SK-N-SH (cell line): ENCODE data around the gene IGDCC3. TPM values are rescaled to one million over a fixed set of nuclear protein-coding genes. Genes with fewer than 3 reads are reported as not detected.

Source experiments
- CTCF ChIA-PET: fragments of 300-600, 350-600 bp; formaldehyde crosslinking; extraction: SDS; loops from one replicate; lab custom pipeline; 2021; lab: Yijun Ruan, JAX
- POLR2A ChIA-PET: fragments of 350-600 bp; sonication (Branson Sonifier 250); formaldehyde crosslinking; extraction: SDS; loops from one replicate; lab custom pipeline; 2020; ENCODE audit warnings: antibody characterized with exemption, inconsistent platforms; lab: Yijun Ruan, JAX
- DNase-seq: peaks from one replicate; pipeline ENCODE4 v3.0.0; 2012
- H2AFZ ChIP-seq: fragments of 200-600 bp; sonication (generic); 2 replicates; pipeline ENCODE4 v1.8.1; 2016; ENCODE audit warnings: antibody characterized with exemption, mild to moderate bottlenecking, low read depth
- H3F3A ChIP-seq: fragments of 200-600 bp; sonication (generic); replicated peaks from 2 replicates; pipeline ENCODE3; 2016; ENCODE audit warnings: antibody characterized with exemption, mild to moderate bottlenecking; ENCODE audit not compliant: insufficient read depth
- H3K27ac ChIP-seq, 2 experiments: fragments of 200-500 bp in 1 of 2; fragments of 200-600 bp in 1 of 2; sonication (Bioruptor generic) in 1 of 2; sonication (generic), shearing (Covaris generic) in 1 of 2; 2 replicates each; pipeline versions ENCODE4 v1.5.1 to v1.6.1; 2014 to 2016; ENCODE audit warnings: low read depth in 2 of 2, inconsistent platforms in 1 of 2, low read length in 1 of 2, mild to moderate bottlenecking in 1 of 2, mixed read lengths in 1 of 2
- H3K27me3 ChIP-seq: fragments of 200-600 bp; sonication (generic), shearing (Covaris generic); 2 replicates; pipeline ENCODE4 v1.6.1; 2016; ENCODE audit warnings: mixed run types; ENCODE audit not compliant: insufficient read depth
- H3K36me3 ChIP-seq, 2 experiments: fragments of 200-500 bp in 1 of 2; fragments of 200-600 bp in 1 of 2; sonication (Bioruptor generic) in 1 of 2; sonication (generic) in 1 of 2; replicated peaks in 1 of 2; 2 replicates each; pipeline versions ENCODE3 to v1.5.1; 2014 to 2016; ENCODE audit warnings: low read length in 1 of 2, mild to moderate bottlenecking in 1 of 2; ENCODE audit not compliant: insufficient read depth in 2 of 2, control insufficient read depth in 1 of 2
- H3K4me1 ChIP-seq, 2 experiments: fragments of 200-500 bp in 1 of 2; fragments of 200-600 bp in 1 of 2; sonication (Bioruptor generic) in 1 of 2; sonication (generic), shearing (Covaris generic) in 1 of 2; 2 replicates each; pipeline versions ENCODE4 v1.5.1 to v1.6.1; 2014 to 2016; ENCODE audit warnings: low read depth in 1 of 2, low read length in 1 of 2, mixed run types in 1 of 2; ENCODE audit not compliant: insufficient read depth in 2 of 2, control insufficient read depth in 1 of 2
- H3K4me2 ChIP-seq: fragments of 200-600 bp; sonication (generic), shearing (Covaris generic); 2 replicates; pipeline ENCODE4 v1.6.1; 2017; ENCODE audit warnings: mixed run types
- H3K4me3 ChIP-seq, 2 experiments: fragments of 200-500 bp in 1 of 2; fragments of 200-600 bp in 1 of 2; sonication (Bioruptor generic) in 1 of 2; sonication (generic), shearing (Covaris generic) in 1 of 2; 2 replicates each; pipeline versions ENCODE4 v1.5.1 to v1.8.1; 2014 to 2016; ENCODE audit warnings: low read depth in 2 of 2, inconsistent platforms in 1 of 2, low read length in 1 of 2, mild to moderate bottlenecking in 1 of 2, mixed read lengths in 1 of 2, moderate library complexity in 1 of 2
- H3K79me2 ChIP-seq: fragments of 200-600 bp; sonication (generic); 2 replicates; pipeline ENCODE4 v1.8.1; 2017; ENCODE audit warnings: mild to moderate bottlenecking; ENCODE audit not compliant: insufficient read depth
- H3K9ac ChIP-seq: fragments of 200-600 bp; sonication (generic); 2 replicates; pipeline ENCODE4 v1.6.1; 2017; ENCODE audit warnings: mixed run types
- H3K9me2 ChIP-seq: fragments of 200-600 bp; sonication (generic); 2 replicates; pipeline ENCODE4 v1.6.1; 2017; ENCODE audit warnings: mixed run types
- H3K9me3 ChIP-seq: fragments of 200-600 bp; sonication (generic); 2 replicates; pipeline ENCODE4 v1.6.1; 2017; ENCODE audit warnings: mixed run types, mild to moderate bottlenecking, moderate library complexity
- H4K20me1 ChIP-seq: fragments of 200-600 bp; sonication (generic); 2 replicates; pipeline ENCODE4 v1.6.1; 2017; ENCODE audit warnings: mild to moderate bottlenecking, mixed run types; ENCODE audit not compliant: insufficient read depth
- CHD2 ChIP-seq: fragments of 150-350 bp; IDR thresholded peaks from 2 replicates; pipeline ENCODE4 v1.6.1; 2018; ENCODE audit warnings: low read length; ENCODE audit not compliant: partially characterized antibody
- ELF1 ChIP-seq: IDR thresholded peaks from 2 replicates; pipeline ENCODE4 v1.4.0; 2012
- EP300 ChIP-seq, 2 experiments: IDR thresholded peaks; 2 replicates each; pipeline versions ENCODE4 v1.4.0 to v1.6.1; 2012; ENCODE audit warnings: borderline replicate concordance in 1 of 2, low read depth in 1 of 2, low read length in 1 of 2
- EZH2phosphoT487 ChIP-seq: fragments of 200-600 bp; sonication (generic); IDR thresholded peaks from 2 replicates; pipeline ENCODE4 v1.6.1; 2017; ENCODE audit warnings: low read depth, mixed run types, mild to moderate bottlenecking, antibody characterized with exemption, moderate library complexity, borderline replicate concordance
- FOXJ3 ChIP-seq: sonication (generic); formaldehyde crosslinking; IDR thresholded peaks from 2 replicates; pipeline ENCODE4 v1.5.1; 2020; ENCODE audit warnings: mild to moderate bottlenecking, missing genetic modification reagents
- MEF2A ChIP-seq: IDR thresholded peaks from 2 replicates; pipeline ENCODE4 v1.4.0; 2012; ENCODE audit warnings: low read depth, borderline replicate concordance
- MXI1 ChIP-seq: IDR thresholded peaks from 2 replicates; pipeline ENCODE4 v1.6.1; 2012; ENCODE audit warnings: mild to moderate bottlenecking, low read depth, low read length, improper control_type of control experiment
- NFIC ChIP-seq: IDR thresholded peaks from 2 replicates; pipeline ENCODE4 v1.4.0; 2012; ENCODE audit warnings: borderline replicate concordance
- NRF1 ChIP-seq: IDR thresholded peaks from 2 replicates; pipeline ENCODE4 v1.6.1; 2012; ENCODE audit warnings: low read depth, mild to moderate bottlenecking, low read length
- POLR2AphosphoS5 ChIP-seq: IDR thresholded peaks from 2 replicates; pipeline ENCODE4 v1.6.1; 2012; ENCODE audit warnings: low read depth, low read length
- TCF12 ChIP-seq: IDR thresholded peaks from 2 replicates; pipeline ENCODE4 v1.4.0; 2012
- TEAD4 ChIP-seq: IDR thresholded peaks from 2 replicates; pipeline ENCODE4 v1.4.0; 2012; ENCODE audit warnings: mild to moderate bottlenecking, borderline replicate concordance; ENCODE audit not compliant: insufficient read depth
- WGBS: methylation state at CpG from one replicate; pipeline ENCODE4 v1.1.6; 2017; ENCODE audit warnings: low lambda C conversion rate; 5-methylcytosine and 5-hydroxymethylcytosine counted together
- polyA plus RNA-seq, 3 experiments: library from polyadenylated mRNA; depleted of rRNA; stranded (reverse); fragments of >200 nt; gene quantifications; 2 replicates each; pipeline ENCODE4 v1.2.3, GENCODE V29; 2012
- TF ChIP-seq, protein P1 (sequence below): IDR thresholded peaks from 2 replicates; pipeline ENCODE4 v1.6.1; 2012; ENCODE audit warnings: mild to moderate bottlenecking, low read depth, low read length, moderate library complexity
- TF ChIP-seq, protein P2 (sequence below): IDR thresholded peaks from 2 replicates; pipeline ENCODE4 v1.4.0; 2012; ENCODE audit warnings: low read depth
- TF ChIP-seq, protein P3 (sequence below): fragments of 150-350 bp; IDR thresholded peaks from 2 replicates; pipeline ENCODE4 v1.6.1; 2016; ENCODE audit warnings: mild to moderate bottlenecking, low read depth, low read length
- TF ChIP-seq, protein P4 (sequence below): IDR thresholded peaks from 2 replicates; pipeline ENCODE4 v1.4.0; 2012; ENCODE audit warnings: low read depth, borderline replicate concordance
- TF ChIP-seq, protein P5 (sequence below): fragments of 200-600 bp; sonication (generic); IDR thresholded peaks from 2 replicates; pipeline ENCODE4 v1.6.1; 2017; ENCODE audit warnings: antibody characterized with exemption, mild to moderate bottlenecking, moderate library complexity
- TF ChIP-seq, protein P6 (sequence below): fragments of 150-350 bp; IDR thresholded peaks from 2 replicates; pipeline ENCODE4 v1.6.1; 2017; ENCODE audit warnings: antibody characterized with exemption, low read length, low read depth, borderline replicate concordance

The IGDCC3 gene
- polyA plus RNA-seq, 1 of the 3 experiments (the other 2 are of a cell fraction): 0.43 TPM

DNA sequence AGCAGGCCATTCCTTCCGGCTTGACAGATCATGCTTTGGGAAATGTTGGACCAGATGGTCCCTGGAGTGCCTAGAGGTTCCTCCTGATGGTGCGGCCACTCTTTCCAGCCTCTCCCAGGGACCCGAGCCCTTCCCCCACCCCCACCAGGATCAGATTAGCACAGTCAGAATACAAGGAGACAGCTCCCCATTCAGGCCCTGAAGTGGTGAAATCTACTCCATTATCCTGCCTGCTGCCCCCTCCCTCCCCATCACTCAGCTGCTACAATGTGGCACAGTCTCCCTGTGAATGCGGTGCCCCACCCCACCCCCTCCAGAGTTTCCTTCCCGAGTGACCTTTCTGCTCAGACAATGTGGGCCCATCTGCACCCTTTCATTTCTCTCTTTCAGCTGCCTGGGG is 43.9 kb downstream of the IGDCC3 start (continued):
- TF ChIP-seq MXI1: no peak

DNA sequence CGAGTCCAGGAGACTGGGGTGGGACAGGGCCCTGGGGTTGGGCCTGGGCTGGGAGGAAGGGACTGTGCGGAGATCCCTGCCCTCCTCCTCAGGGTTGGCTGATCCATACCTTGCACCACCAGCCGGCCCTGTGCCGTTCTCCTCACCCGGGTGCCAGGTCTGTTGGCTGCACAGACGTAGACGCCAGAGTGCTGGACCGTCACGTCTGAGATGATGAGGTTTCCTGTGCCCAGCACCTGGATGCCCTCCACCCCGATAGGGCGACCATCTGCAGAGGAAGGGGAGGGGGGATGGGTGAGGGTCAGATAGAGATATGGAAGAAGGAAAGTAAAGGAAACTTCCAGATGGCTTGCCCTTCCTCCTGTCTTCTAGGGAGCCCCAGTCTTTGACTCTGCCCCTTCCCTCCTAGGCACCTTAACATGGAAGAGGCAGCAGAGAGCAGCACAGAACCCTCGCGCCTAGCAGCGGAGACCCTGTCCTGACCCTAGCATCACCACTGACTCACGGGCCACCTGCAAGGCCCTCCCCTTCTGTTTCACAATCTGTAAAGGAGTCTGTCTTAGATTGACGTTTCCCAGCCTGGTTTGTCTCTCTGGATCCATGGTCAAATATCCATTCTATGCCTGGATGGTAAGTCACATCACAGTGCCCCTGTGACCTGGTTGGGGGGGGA is 44.5 kb downstream of the IGDCC3 start:
- H3K27ac ChIP-seq: no peak overlapping the region
- no peaks in the 10 kb centered on the region for H3K27me3 ChIP-seq
- no peaks in the 10 kb centered on the region for H3K79me2 ChIP-seq
- H3K4me3 ChIP-seq: no peak overlapping the region
- H3K9me2 ChIP-seq: no peaks in the 10 kb centered on the region
- no peaks in the 10 kb centered on the region for H3F3A ChIP-seq
- H3K4me2 ChIP-seq: no peak overlapping the region
- TF ChIP-seq MEF2A (no peak), EZH2phosphoT487 (no peak), POLR2AphosphoS5 (no peak), ELF1 (no peak), NFIC (no peak), FOXJ3 (CRISPR knock-in tag) (no peak), TCF12 (no peak), EP300 (IDR thresholded peaks at IDR 0.05; ENCODE audit: borderline replicate concordance in 1 of 2, low read depth in 1 of 2, low read length in 1 of 2) (no peak), MXI1 (no peak), CHD2 (no peak), TEAD4 (no peak), NRF1 (no peak)
- TF ChIP-seq, protein P1, sequence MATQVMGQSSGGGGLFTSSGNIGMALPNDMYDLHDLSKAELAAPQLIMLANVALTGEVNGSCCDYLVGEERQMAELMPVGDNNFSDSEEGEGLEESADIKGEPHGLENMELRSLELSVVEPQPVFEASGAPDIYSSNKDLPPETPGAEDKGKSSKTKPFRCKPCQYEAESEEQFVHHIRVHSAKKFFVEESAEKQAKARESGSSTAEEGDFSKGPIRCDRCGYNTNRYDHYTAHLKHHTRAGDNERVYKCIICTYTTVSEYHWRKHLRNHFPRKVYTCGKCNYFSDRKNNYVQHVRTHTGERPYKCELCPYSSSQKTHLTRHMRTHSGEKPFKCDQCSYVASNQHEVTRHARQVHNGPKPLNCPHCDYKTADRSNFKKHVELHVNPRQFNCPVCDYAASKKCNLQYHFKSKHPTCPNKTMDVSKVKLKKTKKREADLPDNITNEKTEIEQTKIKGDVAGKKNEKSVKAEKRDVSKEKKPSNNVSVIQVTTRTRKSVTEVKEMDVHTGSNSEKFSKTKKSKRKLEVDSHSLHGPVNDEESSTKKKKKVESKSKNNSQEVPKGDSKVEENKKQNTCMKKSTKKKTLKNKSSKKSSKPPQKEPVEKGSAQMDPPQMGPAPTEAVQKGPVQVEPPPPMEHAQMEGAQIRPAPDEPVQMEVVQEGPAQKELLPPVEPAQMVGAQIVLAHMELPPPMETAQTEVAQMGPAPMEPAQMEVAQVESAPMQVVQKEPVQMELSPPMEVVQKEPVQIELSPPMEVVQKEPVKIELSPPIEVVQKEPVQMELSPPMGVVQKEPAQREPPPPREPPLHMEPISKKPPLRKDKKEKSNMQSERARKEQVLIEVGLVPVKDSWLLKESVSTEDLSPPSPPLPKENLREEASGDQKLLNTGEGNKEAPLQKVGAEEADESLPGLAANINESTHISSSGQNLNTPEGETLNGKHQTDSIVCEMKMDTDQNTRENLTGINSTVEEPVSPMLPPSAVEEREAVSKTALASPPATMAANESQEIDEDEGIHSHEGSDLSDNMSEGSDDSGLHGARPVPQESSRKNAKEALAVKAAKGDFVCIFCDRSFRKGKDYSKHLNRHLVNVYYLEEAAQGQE: no peak
- TF ChIP-seq, protein P2, sequence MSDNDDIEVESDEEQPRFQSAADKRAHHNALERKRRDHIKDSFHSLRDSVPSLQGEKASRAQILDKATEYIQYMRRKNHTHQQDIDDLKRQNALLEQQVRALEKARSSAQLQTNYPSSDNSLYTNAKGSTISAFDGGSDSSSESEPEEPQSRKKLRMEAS: no peak
- TF ChIP-seq, protein P3, sequence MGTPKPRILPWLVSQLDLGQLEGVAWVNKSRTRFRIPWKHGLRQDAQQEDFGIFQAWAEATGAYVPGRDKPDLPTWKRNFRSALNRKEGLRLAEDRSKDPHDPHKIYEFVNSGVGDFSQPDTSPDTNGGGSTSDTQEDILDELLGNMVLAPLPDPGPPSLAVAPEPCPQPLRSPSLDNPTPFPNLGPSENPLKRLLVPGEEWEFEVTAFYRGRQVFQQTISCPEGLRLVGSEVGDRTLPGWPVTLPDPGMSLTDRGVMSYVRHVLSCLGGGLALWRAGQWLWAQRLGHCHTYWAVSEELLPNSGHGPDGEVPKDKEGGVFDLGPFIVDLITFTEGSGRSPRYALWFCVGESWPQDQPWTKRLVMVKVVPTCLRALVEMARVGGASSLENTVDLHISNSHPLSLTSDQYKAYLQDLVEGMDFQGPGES: no peak
- TF ChIP-seq, protein P4, sequence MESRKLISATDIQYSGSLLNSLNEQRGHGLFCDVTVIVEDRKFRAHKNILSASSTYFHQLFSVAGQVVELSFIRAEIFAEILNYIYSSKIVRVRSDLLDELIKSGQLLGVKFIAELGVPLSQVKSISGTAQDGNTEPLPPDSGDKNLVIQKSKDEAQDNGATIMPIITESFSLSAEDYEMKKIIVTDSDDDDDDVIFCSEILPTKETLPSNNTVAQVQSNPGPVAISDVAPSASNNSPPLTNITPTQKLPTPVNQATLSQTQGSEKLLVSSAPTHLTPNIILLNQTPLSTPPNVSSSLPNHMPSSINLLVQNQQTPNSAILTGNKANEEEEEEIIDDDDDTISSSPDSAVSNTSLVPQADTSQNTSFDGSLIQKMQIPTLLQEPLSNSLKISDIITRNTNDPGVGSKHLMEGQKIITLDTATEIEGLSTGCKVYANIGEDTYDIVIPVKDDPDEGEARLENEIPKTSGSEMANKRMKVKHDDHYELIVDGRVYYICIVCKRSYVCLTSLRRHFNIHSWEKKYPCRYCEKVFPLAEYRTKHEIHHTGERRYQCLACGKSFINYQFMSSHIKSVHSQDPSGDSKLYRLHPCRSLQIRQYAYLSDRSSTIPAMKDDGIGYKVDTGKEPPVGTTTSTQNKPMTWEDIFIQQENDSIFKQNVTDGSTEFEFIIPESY: no peak
- TF ChIP-seq, protein P5, sequence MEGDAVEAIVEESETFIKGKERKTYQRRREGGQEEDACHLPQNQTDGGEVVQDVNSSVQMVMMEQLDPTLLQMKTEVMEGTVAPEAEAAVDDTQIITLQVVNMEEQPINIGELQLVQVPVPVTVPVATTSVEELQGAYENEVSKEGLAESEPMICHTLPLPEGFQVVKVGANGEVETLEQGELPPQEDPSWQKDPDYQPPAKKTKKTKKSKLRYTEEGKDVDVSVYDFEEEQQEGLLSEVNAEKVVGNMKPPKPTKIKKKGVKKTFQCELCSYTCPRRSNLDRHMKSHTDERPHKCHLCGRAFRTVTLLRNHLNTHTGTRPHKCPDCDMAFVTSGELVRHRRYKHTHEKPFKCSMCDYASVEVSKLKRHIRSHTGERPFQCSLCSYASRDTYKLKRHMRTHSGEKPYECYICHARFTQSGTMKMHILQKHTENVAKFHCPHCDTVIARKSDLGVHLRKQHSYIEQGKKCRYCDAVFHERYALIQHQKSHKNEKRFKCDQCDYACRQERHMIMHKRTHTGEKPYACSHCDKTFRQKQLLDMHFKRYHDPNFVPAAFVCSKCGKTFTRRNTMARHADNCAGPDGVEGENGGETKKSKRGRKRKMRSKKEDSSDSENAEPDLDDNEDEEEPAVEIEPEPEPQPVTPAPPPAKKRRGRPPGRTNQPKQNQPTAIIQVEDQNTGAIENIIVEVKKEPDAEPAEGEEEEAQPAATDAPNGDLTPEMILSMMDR: no peak
- TF ChIP-seq, protein P6, sequence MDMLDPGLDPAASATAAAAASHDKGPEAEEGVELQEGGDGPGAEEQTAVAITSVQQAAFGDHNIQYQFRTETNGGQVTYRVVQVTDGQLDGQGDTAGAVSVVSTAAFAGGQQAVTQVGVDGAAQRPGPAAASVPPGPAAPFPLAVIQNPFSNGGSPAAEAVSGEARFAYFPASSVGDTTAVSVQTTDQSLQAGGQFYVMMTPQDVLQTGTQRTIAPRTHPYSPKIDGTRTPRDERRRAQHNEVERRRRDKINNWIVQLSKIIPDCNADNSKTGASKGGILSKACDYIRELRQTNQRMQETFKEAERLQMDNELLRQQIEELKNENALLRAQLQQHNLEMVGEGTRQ: no peak
- no peaks in the 10 kb centered on the region for H3K9me3 ChIP-seq
- CTCF ChIA-PET: interaction anchor here (0.7 to 21.5 kb wide), 3 partner anchors 11 to 51 kb away, joined by 3 to 969 read pairs (median 3); partner anchors contain the start of gene IGDCC3
- WGBS: 52% methylated on average over 5 of the region's 16 CpGs
- H4K20me1 ChIP-seq: no peaks in the 10 kb centered on the region
- H3K36me3 ChIP-seq: no peaks in the 10 kb centered on the region
- H3K4me1 ChIP-seq: peaks cover 0 to 35% of the 10 kb centered on the region in 2 experiments; a peak in 1 of 4 replicates
- H2AFZ ChIP-seq: no peak overlapping the region
- peak; percentile 21 for DNase-seq
- POLR2A ChIA-PET: no interaction called here
- no peak overlapping the region for H3K9ac ChIP-seq
